ENCODE results near the gene SPTA1. TPM values are rescaled to one million over a fixed set of nuclear protein-coding genes. Genes with fewer than 3 reads are reported as not detected.

The SPTA1 gene
- total and polyA plus RNA-seq, 2 of the 8 experiments (the other 6 are each of a cell fraction or from before 2014, with no cell fraction given), result not detected

GRCh38 chr1:158711098-158711497 lies 24.6 kb upstream of the SPTA1 start:
- H2AFZ ChIP-seq (ENCODE audit: low read length), result no peak overlapping the region
- POLR2A ChIA-PET (ENCODE audit: partially characterized antibody), result no interaction called here
- no peak for TF ChIP-seq CHD1 (IDR thresholded peaks at IDR 0.05; ENCODE audit: low read depth, low read length)
- TF ChIP-seq FOSL1 (IDR thresholded peaks at IDR 0.05; ENCODE audit: insufficient read depth, low read depth, low read length), result no peak
- no peak for TF ChIP-seq KDM5A (IDR thresholded peaks at IDR 0.05; ENCODE audit: low read length)
- no peak for TF ChIP-seq JUND (IDR thresholded peaks at IDR 0.05; ENCODE audit: low read length)
- TF ChIP-seq SIX5 (IDR thresholded peaks at IDR 0.05; ENCODE audit: low read depth, low read length), result no peak
- TF ChIP-seq SIRT6 (IDR thresholded peaks at IDR 0.05; ENCODE audit: low read length), result no peak
- TF ChIP-seq CHD2 (IDR thresholded peaks at IDR 0.05; ENCODE audit: low read length), result no peak
- TF ChIP-seq JUN (IDR thresholded peaks at IDR 0.05; ENCODE audit: low read depth, low read length), result no peak
- TF ChIP-seq POLR2A (IDR thresholded peaks at IDR 0.05; ENCODE audit: control extremely low read depth in 1 of 2, low read depth in 2 of 2, low read length in 2 of 2), result no peak
- TF ChIP-seq SAP30 (IDR thresholded peaks at IDR 0.05; ENCODE audit: insufficient read depth, insufficient replicate concordance, low read length), result no peak
- no peak for TF ChIP-seq KDM4A (IDR thresholded peaks at IDR 0.05; ENCODE audit: low read depth, low read length, severe bottlenecking)
- TF ChIP-seq SP2 (IDR thresholded peaks at IDR 0.05; ENCODE audit: low read length), result no peak
- no peak for TF ChIP-seq NANOG (IDR thresholded peaks at IDR 0.05; ENCODE audit: insufficient read depth, low read depth, low read length, poor library complexity, severe bottlenecking)
- no peak for TF ChIP-seq ATF3 (IDR thresholded peaks at IDR 0.05; ENCODE audit: insufficient read depth, low read depth, low read length)
- TF ChIP-seq ASH2L (IDR thresholded peaks at IDR 0.05; ENCODE audit: low read length), result no peak

More at GRCh38 chr1:158711098-158711497, 24.6 kb upstream of the SPTA1 start:
- H2BK20ac ChIP-seq (ENCODE audit: low read length), result no peak overlapping the region
- no peak overlapping the region for H2BK120ac ChIP-seq (replicated peaks; ENCODE audit: low read depth, low read length)
- H3K4me1 ChIP-seq (replicated peaks in 1 of 4; ENCODE audit: control insufficient read depth in 3 of 4, insufficient read depth in 4 of 4, low read length in 3 of 4), result no peaks in the 10 kb centered on the region
- H3K14ac ChIP-seq (ENCODE audit: insufficient read length), result no peak overlapping the region
- H2BK15ac ChIP-seq (ENCODE audit: low read length), result no peak overlapping the region
- H3K27ac ChIP-seq (ENCODE audit: low read depth, low read length), result no peak overlapping the region
- H3K4ac ChIP-seq (replicated peaks; ENCODE audit: insufficient read length, low read depth, low read length), result no peak overlapping the region
- no peaks in the 10 kb centered on the region for H3K79me2 ChIP-seq (ENCODE audit: control insufficient read depth in 1 of 2, insufficient read depth in 2 of 2, low read length in 2 of 2)
- no peak overlapping the region for H4K8ac ChIP-seq (ENCODE audit: extremely low read depth, insufficient read depth, low read length)
- CTCF ChIA-PET (ENCODE audit: partially characterized antibody), result no interaction called here
- no peaks in the 10 kb centered on the region for H3K23me2 ChIP-seq (ENCODE audit: low read depth, low read length)
- DNase-seq (ENCODE audit: low read depth in 1 of 2, low spot score in 2 of 2), result no peak
- 85 to 100% methylated on average over 1 to 4 of the region's 4 CpGs for WGBS, 2 experiments (ENCODE audit: extremely low coverage in 1 of 2, insufficient coverage in 1 of 2, insufficient read length in 1 of 2, insufficient replicate concordance in 2 of 2, low coverage in 1 of 2, low lambda C conversion rate in 2 of 2, missing lambda C conversion rate in 1 of 2)
- no peak for FAIRE-seq
- H3K56ac ChIP-seq (replicated peaks; ENCODE audit: insufficient read length, low read depth, low read length), result no peak overlapping the region
- H3K36me3 ChIP-seq (ENCODE audit: control insufficient read depth in 2 of 4, insufficient read depth in 4 of 4, low read length in 3 of 4), result no peaks in the 10 kb centered on the region
- H3K27me3 ChIP-seq (replicated peaks in 1 of 4; ENCODE audit: control insufficient read depth in 3 of 4, extremely low read depth in 1 of 4, insufficient read depth in 3 of 4, low read length in 3 of 4), result no peaks in the 10 kb centered on the region
- H4K5ac ChIP-seq (ENCODE audit: insufficient read length, low read depth, low read length), result no peak overlapping the region
- no peaks in the 10 kb centered on the region for H4K20me1 ChIP-seq (replicated peaks in 1 of 2; ENCODE audit: control insufficient read depth in 1 of 2, insufficient read depth in 2 of 2, low read length in 2 of 2)
- no peak overlapping the region for H3K4me3 ChIP-seq (ENCODE audit: extremely low read depth in 1 of 4, insufficient read depth in 2 of 4, low read depth in 3 of 4, low read length in 4 of 4)
- H3K9ac ChIP-seq (replicated peaks in 1 of 4; ENCODE audit: extremely low read depth in 1 of 4, low read depth in 3 of 4, low read length in 3 of 4), result no peak overlapping the region
- no peak overlapping the region for H3K23ac ChIP-seq (ENCODE audit: insufficient read length)
- no peak overlapping the region for H3K18ac ChIP-seq (ENCODE audit: extremely low read depth, low read length)
- H3K4me2 ChIP-seq (ENCODE audit: insufficient read depth in 1 of 2, low read depth in 2 of 2, low read length in 2 of 2), result no peak overlapping the region
- no peak overlapping the region for H2BK12ac ChIP-seq (ENCODE audit: low read depth, low read length)
- H4K91ac ChIP-seq (replicated peaks; ENCODE audit: insufficient read length, low read length), result no peak overlapping the region
- H3K79me1 ChIP-seq (ENCODE audit: low read depth, low read length), result no peaks in the 10 kb centered on the region
- H2BK5ac ChIP-seq (ENCODE audit: low read depth, low read length), result no peak overlapping the region
- H3K9me3 ChIP-seq (ENCODE audit: insufficient read depth in 2 of 2, low read depth in 1 of 2, low read length in 1 of 2), result no peaks in the 10 kb centered on the region
- H2AK5ac ChIP-seq (ENCODE audit: low read depth, low read length), result no peak overlapping the region
